ENCODE results near the gene PLAC1. TPM values are rescaled to one million over a fixed set of nuclear protein-coding genes. Genes with fewer than 3 reads are reported as not detected.

The PLAC1 gene, protein sequence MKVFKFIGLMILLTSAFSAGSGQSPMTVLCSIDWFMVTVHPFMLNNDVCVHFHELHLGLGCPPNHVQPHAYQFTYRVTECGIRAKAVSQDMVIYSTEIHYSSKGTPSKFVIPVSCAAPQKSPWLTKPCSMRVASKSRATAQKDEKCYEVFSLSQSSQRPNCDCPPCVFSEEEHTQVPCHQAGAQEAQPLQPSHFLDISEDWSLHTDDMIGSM
- total RNA-seq (2022; extraction: Qiagen RNA extraction) = 0.25 to 0.80 TPM (median 0.53 TPM) in 5 replicates

DNA sequence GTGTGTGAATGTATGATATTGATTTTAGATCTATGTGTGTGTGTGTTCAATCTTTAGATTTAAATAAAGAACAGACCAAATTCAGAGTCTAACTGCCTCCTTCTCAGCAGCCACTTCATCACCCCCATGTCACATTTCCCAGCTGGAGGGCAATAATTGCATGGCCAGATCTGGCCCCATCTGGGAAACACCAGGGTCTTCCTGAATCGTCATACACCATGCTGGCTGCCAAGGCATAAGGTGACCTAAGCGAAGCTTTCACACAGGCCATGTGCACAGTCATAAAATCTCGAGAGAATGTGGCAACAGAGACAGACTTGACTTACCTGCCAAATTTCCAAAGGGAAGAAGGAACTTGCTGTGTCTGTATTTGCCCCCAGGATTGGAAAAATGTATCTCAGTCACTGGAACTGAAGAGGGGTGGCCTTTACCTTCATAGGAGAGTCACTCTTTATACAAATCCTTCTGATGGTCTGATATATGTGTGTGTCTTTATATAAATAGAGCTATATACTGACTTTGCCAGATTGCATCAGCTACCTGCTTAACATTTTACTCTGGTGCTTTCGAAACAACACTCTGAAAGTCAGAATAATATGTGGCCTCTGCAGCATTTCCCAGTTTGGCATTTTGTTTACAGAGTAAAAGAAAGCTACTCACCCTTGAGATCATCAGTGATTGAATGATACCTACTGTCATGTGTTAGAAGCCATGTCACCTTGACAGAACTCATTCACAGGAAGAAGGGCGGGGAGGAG is at the start of gene PLAC1:
Gene PLAC1, minus strand, starts transcription at position 470 of the 758 bp plus-strand sequence. CDS start 91,789 bp downstream, outside the sequence.

Other genes starting within 250 kb of the PLAC1 start
- 97.1 to 135 TPM (median 100 TPM) in 5 replicates for gene HPRT1, start 198.3 kb downstream of the PLAC1 start, total RNA-seq (2022; extraction: Qiagen RNA extraction)
- 24.2 to 31.0 TPM (median 26.9 TPM) in 5 replicates for gene PABIR2, start 138.7 kb upstream of the PLAC1 start, total RNA-seq (2022; extraction: Qiagen RNA extraction)

Measured in A549 treated with CORT108297 at 1 μM for 4 hours (cell line).